Measurements from ENCODE around the gene RNF38.
"Not testable (repeated sequence)": the region's sequence is repeated elsewhere in the genome, so short reads cannot be mapped to it uniquely, and the experiment has no call there.

Gene RNF38

GRCh38 chr9:36399980-36400331, at the start of gene RNF38:
Gene RNF38, minus strand, starts transcription at chr9:36400269. Its CDS starts 161 bp downstream, at chr9:36400108.
- DNase-seq (ENCODE audit: low spot score), result no peak

DNA sequence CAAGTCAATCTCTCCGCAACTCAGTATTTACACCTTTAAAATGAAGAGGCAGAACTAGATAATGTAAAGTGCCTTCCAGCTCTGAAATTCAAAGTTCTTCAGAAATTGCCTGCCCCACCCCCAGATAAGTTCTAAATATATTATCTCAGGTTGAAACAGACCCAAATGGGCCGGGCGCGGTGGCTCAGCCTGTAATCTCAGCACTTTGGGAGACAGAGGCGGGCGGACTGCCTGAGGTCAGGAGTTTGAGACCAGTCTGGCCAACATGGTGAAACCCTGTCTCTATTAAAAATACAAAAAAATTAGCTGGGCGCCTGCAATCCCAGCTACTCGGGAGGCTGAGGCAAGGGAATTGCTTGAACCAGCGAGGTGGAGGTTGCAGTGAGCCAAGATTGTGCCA, 48.5 kb upstream of the RNF38 start:
- DNase-seq (ENCODE audit: low spot score), result not testable (repeated sequence)

GRCh38 chr9:36448017-36448416, 47.9 kb upstream of the RNF38 start:
- no peak for DNase-seq (ENCODE audit: low spot score)

- not testable (repeated sequence) for DNase-seq (ENCODE audit: low spot score)
Observed at GRCh38 chr9:36446678-36447077, 46.6 kb upstream of the RNF38 start.

DNA sequence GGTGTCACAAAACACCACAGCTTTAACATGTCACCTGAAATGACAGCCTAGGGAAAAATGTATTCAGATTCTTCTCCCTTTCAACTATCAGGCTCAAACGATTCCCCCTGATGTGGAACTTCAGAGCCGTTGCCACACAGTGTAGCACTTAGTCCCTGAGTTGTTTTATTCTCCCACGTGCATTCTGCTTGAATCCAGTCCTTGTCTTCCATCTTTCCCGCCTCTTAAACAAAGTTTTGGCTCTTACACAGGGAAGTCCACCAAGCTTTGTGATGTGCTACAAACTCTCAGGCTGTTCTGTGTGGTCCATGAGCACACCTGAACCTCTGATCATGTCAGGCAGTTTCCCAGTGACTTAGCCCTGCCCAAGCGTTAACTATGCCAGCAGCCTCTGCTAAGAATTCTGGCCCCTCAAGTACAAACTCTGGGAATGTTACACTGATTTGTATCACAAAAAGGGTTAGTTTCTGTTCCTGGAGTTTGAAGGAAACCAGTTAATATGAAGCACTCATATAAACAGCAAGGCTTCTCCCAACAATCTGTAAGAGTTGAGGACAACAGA, 45.8 kb upstream of the RNF38 start:
- DNase-seq (ENCODE audit: low spot score), result no peak

DNA sequence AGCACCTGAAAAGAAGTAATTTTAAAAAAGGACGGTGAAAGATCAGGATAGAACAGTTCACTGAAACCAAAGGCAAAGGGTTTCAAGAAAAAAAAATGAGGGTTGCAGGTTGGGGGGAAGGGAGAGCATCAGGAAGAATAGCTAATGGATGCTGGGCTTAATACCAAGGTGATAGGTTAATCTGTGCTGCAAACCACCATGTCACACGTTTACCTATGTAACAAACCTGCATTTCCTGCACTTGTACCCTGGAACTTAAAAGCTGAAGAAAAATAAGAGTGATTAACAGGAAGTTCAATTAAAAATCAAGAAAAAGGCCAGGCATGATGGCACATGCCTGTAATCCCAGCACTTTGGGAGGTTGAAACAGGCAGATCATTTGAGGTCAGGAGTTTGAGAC, 44.1 kb upstream of the RNF38 start:
- no peak for DNase-seq (ENCODE audit: low spot score)

DNA sequence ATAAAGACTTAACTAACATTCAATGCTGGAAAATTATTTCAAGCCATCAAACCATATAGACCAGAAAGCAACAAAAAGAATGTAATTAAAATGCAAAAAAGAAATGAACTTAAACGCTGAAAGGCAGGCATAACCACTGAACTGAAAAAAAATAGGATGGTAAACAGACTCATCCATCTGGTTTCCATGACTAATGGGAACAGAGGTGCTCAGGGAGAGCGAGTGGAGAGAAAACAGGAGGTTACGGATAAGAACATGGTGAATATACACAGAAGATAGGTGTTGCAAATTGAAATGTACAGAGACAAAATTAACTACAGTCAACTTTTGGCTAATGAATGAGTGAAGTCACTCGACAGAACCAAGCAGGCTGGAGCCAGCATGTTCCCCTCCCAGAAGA, 43.5 kb upstream of the RNF38 start:
- DNase-seq (ENCODE audit: low spot score), result no peak

GRCh38 chr9:36442710-36443109, 42.6 kb upstream of the RNF38 start:
- no peak for DNase-seq (ENCODE audit: low spot score)

GRCh38 chr9:36441966-36442365, 41.9 kb upstream of the RNF38 start:
- DNase-seq (ENCODE audit: low spot score), result no peak

- DNase-seq (ENCODE audit: low spot score), result no peak
Observed at GRCh38 chr9:36438536-36439236, 38.6 kb upstream of the RNF38 start.

GRCh38 chr9:36437790-36438189, 37.7 kb upstream of the RNF38 start:
- no peak for DNase-seq (ENCODE audit: low spot score)

- no peak for DNase-seq (ENCODE audit: low spot score)
Observed at GRCh38 chr9:36436909-36437308, 36.8 kb upstream of the RNF38 start.

DNA sequence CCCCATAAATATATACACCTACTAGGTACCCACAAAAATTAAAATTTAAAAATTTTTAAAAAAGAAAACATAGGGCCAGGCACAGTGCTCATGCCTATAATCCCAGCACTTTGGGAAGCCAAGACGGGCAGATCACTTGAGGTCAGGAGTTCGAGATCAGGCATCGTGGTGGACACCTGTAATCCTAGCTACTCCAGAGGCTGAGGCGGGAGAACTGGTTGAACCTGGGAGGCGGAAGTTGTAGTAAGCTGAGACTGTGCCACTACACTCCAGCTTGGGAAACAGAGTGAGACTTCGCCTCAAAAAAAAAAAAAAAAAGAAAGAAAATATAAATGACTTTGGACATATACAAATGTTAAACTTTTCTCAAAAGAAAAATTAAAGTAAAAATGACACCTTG, 33.3 kb upstream of the RNF38 start:
- DNase-seq (ENCODE audit: low spot score), result no peak

GRCh38 chr9:36431078-36431477, 31.0 kb upstream of the RNF38 start:
- no peak for DNase-seq (ENCODE audit: low spot score)

DNA sequence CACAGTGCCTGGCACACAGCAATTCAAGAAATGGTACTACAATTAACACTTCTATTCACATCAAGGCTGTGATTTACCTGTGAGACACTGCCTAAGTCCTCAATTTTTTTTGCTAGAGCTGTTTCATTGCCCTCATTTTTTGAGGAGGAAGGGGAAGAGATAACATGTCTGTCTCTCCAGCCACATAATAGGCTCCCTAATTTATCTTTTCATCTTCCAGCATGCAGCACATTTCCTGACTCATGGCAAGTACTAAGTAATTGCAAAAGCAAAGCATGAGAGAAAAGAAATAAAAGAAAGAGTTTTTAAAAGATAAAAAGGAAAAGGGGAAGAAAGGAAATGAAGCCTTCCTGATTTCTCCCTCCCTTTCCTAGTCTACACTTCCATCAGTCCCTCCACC, 26.9 kb upstream of the RNF38 start:
- no peak for DNase-seq (ENCODE audit: low spot score)

DNA sequence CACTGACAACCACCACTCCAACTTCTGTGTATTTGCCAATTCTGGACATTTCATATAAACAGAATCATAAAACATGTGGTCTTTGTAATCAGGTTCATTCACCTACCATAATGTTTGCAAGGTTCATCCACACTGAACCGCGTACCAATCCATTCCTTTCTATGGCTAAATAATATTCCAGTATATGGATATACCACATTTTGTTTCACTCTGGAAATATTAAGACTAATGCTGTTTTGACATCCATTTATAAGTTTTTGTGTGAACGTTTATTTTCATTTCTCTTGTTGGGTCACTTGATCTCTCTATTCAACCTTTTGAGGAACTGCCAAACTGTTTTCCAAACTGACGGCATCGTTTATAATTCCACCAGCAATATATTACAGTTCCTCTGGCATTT, 26.3 kb upstream of the RNF38 start:
- no peak for DNase-seq (ENCODE audit: low spot score)

GRCh38 chr9:36424289-36425055, 24.4 kb upstream of the RNF38 start:
- no peak for DNase-seq (ENCODE audit: low spot score)

- DNase-seq (ENCODE audit: low spot score), result no peak
Observed at GRCh38 chr9:36423206-36423605, 23.1 kb upstream of the RNF38 start.

GRCh38 chr9:36416890-36417289, 16.8 kb upstream of the RNF38 start:
- DNase-seq (ENCODE audit: low spot score), result no peak

DNA sequence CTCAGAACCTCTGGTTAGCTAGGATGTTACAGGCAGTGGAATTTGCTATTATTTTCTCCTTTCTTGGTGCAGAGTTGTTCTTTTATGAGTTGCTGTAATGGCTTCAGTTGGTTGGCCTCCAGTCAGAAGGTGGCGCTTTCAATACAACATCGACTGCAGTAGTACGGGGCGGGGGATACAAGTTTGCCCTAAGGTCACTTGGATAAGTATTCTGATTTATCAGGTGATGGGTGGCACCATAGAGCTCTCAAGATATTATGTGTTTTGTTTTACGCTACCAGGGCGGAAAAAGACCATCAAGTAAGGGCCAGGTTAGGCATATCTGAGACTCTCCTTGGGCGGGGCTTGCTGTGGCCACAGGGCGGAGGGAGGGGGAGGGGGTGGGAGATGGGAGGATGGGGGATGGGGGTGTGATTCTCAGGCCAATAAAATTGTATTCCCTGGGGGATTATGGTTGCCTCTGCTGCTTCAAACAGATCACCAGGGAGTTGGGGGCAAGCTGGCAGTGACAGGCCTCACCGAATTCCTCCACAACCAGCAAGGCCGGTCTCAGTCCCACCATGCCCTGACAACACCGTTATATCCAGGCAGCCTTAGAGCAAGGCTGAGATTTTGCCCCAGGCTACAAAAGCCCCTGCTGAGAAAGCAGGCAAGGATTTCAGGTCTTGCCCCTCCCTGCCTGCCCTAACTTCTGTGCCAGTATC, 15.9 kb upstream of the RNF38 start:
- no peak for DNase-seq (ENCODE audit: low spot score)

GRCh38 chr9:36411410-36411809, 11.3 kb upstream of the RNF38 start:
- DNase-seq (ENCODE audit: low spot score), result not testable (repeated sequence)

DNA sequence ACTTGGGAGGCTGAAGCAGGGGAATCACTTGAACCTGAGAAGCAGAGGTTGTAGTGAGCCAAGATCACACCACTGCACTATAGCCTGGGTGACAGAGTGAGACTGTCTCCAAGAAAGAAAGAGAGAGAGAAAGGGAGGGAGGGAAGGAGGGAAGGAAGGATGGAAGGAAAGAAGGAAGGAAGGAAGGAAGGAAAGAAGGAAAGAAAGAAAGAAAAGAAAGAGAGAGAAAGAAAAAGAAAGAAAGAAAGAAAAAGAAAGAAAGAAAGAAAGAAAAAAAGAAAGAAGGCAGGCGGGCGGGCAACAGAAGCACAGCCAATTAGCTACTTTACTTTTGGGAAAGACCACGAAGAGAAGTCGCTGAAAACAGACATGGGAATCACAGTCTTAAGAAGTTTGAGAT, 9.0 kb upstream of the RNF38 start:
- not testable (repeated sequence) for DNase-seq (ENCODE audit: low spot score)
